Fibroblast of lung (primary cell): ENCODE measurements around the gene HMG20B. TPM values are rescaled to one million over a fixed set of nuclear protein-coding genes. Genes with fewer than 3 reads are reported as not detected.

Experiments used
- DNase-seq, 2 donors: peaks; one replicate each; pipeline versions ENCODE4 v3.0.0 to v3.0.0-alpha.2; 2010; ENCODE audit warnings: low read depth in 2 of 2
- H2AFZ ChIP-seq: 2 replicates; pipeline ENCODE4 v1.5.1; 2012; ENCODE audit warnings: low read length, control low read depth, inconsistent platforms
- H3K27ac ChIP-seq: 2 replicates; pipeline ENCODE4 v1.5.1; 2011; ENCODE audit warnings: low read length, control low read depth; ENCODE audit not compliant: insufficient read depth
- H3K27me3 ChIP-seq: 2 replicates; pipeline ENCODE4 v1.5.1; 2011; ENCODE audit warnings: mild to moderate bottlenecking, low read length; ENCODE audit not compliant: control insufficient read depth, insufficient read depth
- H3K36me3 ChIP-seq: 2 replicates; pipeline ENCODE4 v1.5.1; 2011; ENCODE audit warnings: low read length; ENCODE audit not compliant: control insufficient read depth, insufficient read depth
- H3K4me1 ChIP-seq: 2 replicates; pipeline ENCODE4 v1.5.1; 2011; ENCODE audit warnings: low read length; ENCODE audit not compliant: control insufficient read depth, insufficient read depth; ENCODE audit errors: extremely low read depth
- H3K4me2 ChIP-seq: 2 replicates; pipeline ENCODE4 v1.5.1; 2011; ENCODE audit warnings: low read length, control low read depth; ENCODE audit not compliant: insufficient read depth; ENCODE audit errors: extremely low read depth
- H3K4me3 ChIP-seq, 4 experiments: fragments of 200-600 bp in 1 of 4; sonication (generic) in 1 of 4; replicated peaks in 1 of 4; 2 replicates each; pipeline ENCODE4 v1.5.1; 2011 to 2016; ENCODE audit warnings: low read length in 4 of 4, low read depth in 3 of 4, mild to moderate bottlenecking in 3 of 4, control low read depth in 2 of 4, inconsistent platforms in 1 of 4, mixed read lengths in 1 of 4; ENCODE audit not compliant: insufficient read depth in 1 of 4; ENCODE audit errors: control extremely low read depth in 1 of 4
- H3K79me2 ChIP-seq: 2 replicates; pipeline ENCODE4 v1.5.1; 2012; ENCODE audit warnings: mild to moderate bottlenecking, low read length, inconsistent platforms; ENCODE audit not compliant: control insufficient read depth, insufficient read depth
- H3K9ac ChIP-seq: 2 replicates; pipeline ENCODE4 v1.5.1; 2011; ENCODE audit warnings: mild to moderate bottlenecking, low read length, control low read depth; ENCODE audit not compliant: insufficient read depth
- H3K9me3 ChIP-seq: 2 replicates; pipeline ENCODE4 v1.5.1; 2012; ENCODE audit warnings: low read depth, low read length; ENCODE audit not compliant: control insufficient read depth, insufficient read depth
- H4K20me1 ChIP-seq: 2 replicates; pipeline ENCODE4 v1.5.1; 2011; ENCODE audit warnings: low read length; ENCODE audit not compliant: control insufficient read depth, insufficient read depth; ENCODE audit errors: extremely low read depth
- CTCF ChIP-seq, 2 donors: IDR thresholded peaks in 1 of 2; conservative IDR thresholded peaks in 1 of 2; 1 replicate in 1 of 2; 2 replicates in 1 of 2; pipeline ENCODE4 v1.5.1; 2011 to 2012; ENCODE audit warnings: low read length in 2 of 2, control low read depth in 1 of 2, inconsistent platforms in 1 of 2, low read depth in 1 of 2, mild to moderate bottlenecking in 1 of 2
- EZH2 ChIP-seq: IDR thresholded peaks from 2 replicates; pipeline ENCODE4 v1.5.1; 2012; ENCODE audit warnings: low read length, control low read depth, mild to moderate bottlenecking; ENCODE audit errors: missing control alignments
- polyA plus RNA-seq, 2 donors: library from polyadenylated mRNA; depleted of rRNA in 1 of 2; stranded (reverse) in 1 of 2; unstranded in 1 of 2; fragments of >200 nt; gene quantifications; 2 replicates each; pipeline ENCODE4 v1.2.1, GENCODE V29; 2011 to 2012; ENCODE audit warnings: missing spikeins in 1 of 2
- total RNA-seq: library from RNA; depleted of rRNA; stranded (reverse); fragments of >200 nt; gene quantifications from 2 replicates; pipeline ENCODE4 v1.2.1, GENCODE V29; 2014

HMG20B gene
- total and polyA plus RNA-seq, 2 donors (not counting 1 experiment from before 2014, with no cell fraction given) = 27.3 to 63.6 TPM

GRCh38 chr19:3605770-3606169 lies 33.0 kb downstream of the HMG20B start:
- H2AFZ ChIP-seq = no peak overlapping the region
- H3K4me2 ChIP-seq = peak overlapping the region; percentile 49
- no peaks in the 10 kb centered on the region for H3K27me3 ChIP-seq
- H3K4me1 ChIP-seq = peaks cover 9% of the 10 kb centered on the region
- H3K9me3 ChIP-seq = no peaks in the 10 kb centered on the region
- TF ChIP-seq EZH2 (no peak), CTCF (conservative IDR thresholded peaks at IDR 0.05 in 1 of 2, IDR thresholded peaks at IDR 0.05 in 1 of 2; ENCODE audit: low read depth in 1 of 2, low read length in 2 of 2) (no peak)
- no peak for DNase-seq
- no peaks in the 10 kb centered on the region for H3K79me2 ChIP-seq
- no peaks in the 10 kb centered on the region for H3K36me3 ChIP-seq
- no peaks in the 10 kb centered on the region for H4K20me1 ChIP-seq
- no peak overlapping the region for H3K27ac ChIP-seq
- peak overlapping the region; percentile 39 to 63 (median 45) for H3K4me3 ChIP-seq
- H3K9ac ChIP-seq = peak overlapping the region; percentile 58

GRCh38 chr19:3606174-3606689 lies 33.5 kb downstream of the HMG20B start:
- peak overlapping the region; percentile 58 for H3K9ac ChIP-seq

DNA sequence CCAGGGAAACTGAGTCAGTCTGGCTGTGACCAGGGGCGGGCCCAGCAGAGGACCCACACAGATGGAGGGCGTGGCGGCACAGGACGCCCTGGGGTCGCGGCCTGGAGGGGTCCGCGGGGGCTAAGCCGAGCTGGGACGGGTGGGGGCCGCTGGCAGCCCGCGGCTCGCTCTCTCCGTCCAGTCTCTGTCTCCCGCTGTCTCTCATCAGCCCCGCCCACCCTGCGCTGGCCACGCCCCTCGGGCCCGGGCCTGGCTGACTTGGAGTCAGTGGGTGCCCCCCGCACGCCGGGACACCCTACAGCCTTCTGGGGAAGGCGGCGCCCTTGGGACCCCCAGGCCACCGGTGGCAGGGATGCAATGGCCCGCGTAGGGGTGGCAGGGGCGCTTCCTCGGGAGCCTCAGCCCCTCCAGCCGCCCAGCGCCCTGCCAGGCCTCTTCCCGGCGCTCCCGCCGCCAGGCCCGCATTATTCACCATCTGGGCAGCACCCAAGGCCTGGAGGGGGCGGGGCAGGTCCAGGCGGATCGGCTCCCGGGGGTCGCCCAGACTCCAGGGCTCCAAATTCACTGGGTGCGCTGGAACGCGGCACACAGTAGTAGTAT lies 34.0 kb downstream of the HMG20B start, which contains the start of gene TBXA2R:
TBXA2R (minus strand) TSS at position 186 of the 600 bp plus-strand sequence. CDS start 6,241 bp downstream, outside the sequence.
- peak within 1 kb of the TSS; percentile 42 to 63 (median 45) for H3K4me3 ChIP-seq
- peak; percentile 48 to 66 for DNase-seq
- H3K27ac ChIP-seq = peak within 1 kb of the TSS; percentile 50
- H3K9me3 ChIP-seq = no peaks in the 10 kb centered on the region
- TF ChIP-seq CTCF (conservative IDR thresholded peaks at IDR 0.05 in 1 of 2, IDR thresholded peaks at IDR 0.05 in 1 of 2; ENCODE audit: low read depth in 1 of 2, low read length in 2 of 2) = no peak
- no peak for TF ChIP-seq EZH2
- no peaks in the 10 kb centered on the region for H3K79me2 ChIP-seq
- peak within 1 kb of the TSS; percentile 58 for H3K9ac ChIP-seq
- H2AFZ ChIP-seq = peak within 1 kb of the TSS; percentile 71
- peak within 1 kb of the TSS; percentile 79 for H3K4me2 ChIP-seq
- no peaks in the 10 kb centered on the region for H3K27me3 ChIP-seq
- peaks cover 9% of the 10 kb centered on the region for H3K4me1 ChIP-seq
- no peaks in the 10 kb centered on the region for H4K20me1 ChIP-seq
- H3K36me3 ChIP-seq = peaks cover 6% of the 10 kb centered on the region

More at GRCh38 chr19:3606174-3606689, 33.5 kb downstream of the HMG20B start:
- Histone ChIP-seq H3K79me2 (no peaks in the 10 kb centered on the region), H3K9me3 (no peaks in the 10 kb centered on the region), H3K27ac (no peak overlapping the region), H3K27me3 (no peaks in the 10 kb centered on the region), H3K4me1 (peaks cover 9% of the 10 kb centered on the region), H3K36me3 (peaks cover 2% of the 10 kb centered on the region), H3K4me3 (peak overlapping the region; percentile 39 to 63 (median 45)), H4K20me1 (no peaks in the 10 kb centered on the region), H3K4me2 (peak overlapping the region; percentile 79), H2AFZ (peak overlapping the region; percentile 71)
- TF ChIP-seq CTCF (conservative IDR thresholded peaks at IDR 0.05 in 1 of 2, IDR thresholded peaks at IDR 0.05 in 1 of 2; ENCODE audit: low read depth in 1 of 2, low read length in 2 of 2) (no peak), EZH2 (no peak)
- no peak for DNase-seq
